Measurements from ENCODE around the gene SLC2A4RG. TPM values are rescaled to one million over a fixed set of nuclear protein-coding genes. Genes with fewer than 3 reads are reported as not detected.

Gene SLC2A4RG
- 48.3 and 53.0 TPM in 2 replicates for total RNA-seq

- intact Hi-C loops (cut with micrococcal nuclease) = loop anchor here (5.0 to 10.0 kb wide), 2 partner anchors 32 to 125 kb away; partner anchors contain the start of genes ABHD16B, ARFRP1, TPD52L2 and ZGPAT
- peak; percentile 72 for DNase-seq (ENCODE audit: low spot score)
- Mint-ChIP-seq H3K4me3 (ENCODE audit: low read depth) (peak within 1 kb of the TSS; percentile 13), H3K27me3 (ENCODE audit: low read depth) (no peaks in the 10 kb centered on the region), H3K9me3 (no peaks in the 10 kb centered on the region), H3K36me3 (ENCODE audit: low read depth) (peaks cover 22% of the 10 kb centered on the region), H3K27ac (no peak within 1 kb of the TSS), H3K4me1 (ENCODE audit: low read depth) (peaks cover 12% of the 10 kb centered on the region)
Observed at GRCh38 chr20:63739130-63740069, at the start of gene SLC2A4RG. TSS of gene SLC2A4RG (plus strand) at chr20:63739776. CDS start at chr20:63739913, 137 bp downstream.

- Mint-ChIP-seq H3K4me3 (ENCODE audit: low read depth) (no peak overlapping the region), H3K27me3 (ENCODE audit: low read depth) (peaks cover 1% of the 10 kb centered on the region), H3K36me3 (ENCODE audit: low read depth) (peaks cover 10% of the 10 kb centered on the region), H3K27ac (no peak overlapping the region), H3K9me3 (no peaks in the 10 kb centered on the region), H3K4me1 (ENCODE audit: low read depth) (no peaks in the 10 kb centered on the region)
- intact Hi-C loops (cut with micrococcal nuclease) = no loop called here
- DNase-seq (ENCODE audit: low spot score) = no peak
Observed at GRCh38 chr20:63690003-63690897, 49.3 kb upstream of the SLC2A4RG start.

- Mint-ChIP-seq H3K27ac (no peak overlapping the region), H3K4me1 (ENCODE audit: low read depth) (no peaks in the 10 kb centered on the region), H3K36me3 (ENCODE audit: low read depth) (peaks cover 15% of the 10 kb centered on the region), H3K27me3 (ENCODE audit: low read depth) (peaks cover 1% of the 10 kb centered on the region), H3K9me3 (no peaks in the 10 kb centered on the region), H3K4me3 (ENCODE audit: low read depth) (no peak overlapping the region)
- no peak for DNase-seq (ENCODE audit: low spot score)
- intact Hi-C loops (cut with micrococcal nuclease) = no loop called here
Observed at GRCh38 chr20:63690898-63691710, 48.5 kb upstream of the SLC2A4RG start.

- H3K4me3 Mint-ChIP-seq (ENCODE audit: low read depth) = no peak overlapping the region
- intact Hi-C loops (cut with micrococcal nuclease) = no loop called here
- H3K36me3 Mint-ChIP-seq (ENCODE audit: low read depth) = peaks cover 17% of the 10 kb centered on the region
- peaks cover 1% of the 10 kb centered on the region for H3K27me3 Mint-ChIP-seq (ENCODE audit: low read depth)
- no peak overlapping the region for H3K27ac Mint-ChIP-seq
- H3K9me3 Mint-ChIP-seq = no peaks in the 10 kb centered on the region
- H3K4me1 Mint-ChIP-seq (ENCODE audit: low read depth) = no peaks in the 10 kb centered on the region
- DNase-seq (ENCODE audit: low spot score) = no peak
Observed at GRCh38 chr20:63691711-63692435, 47.7 kb upstream of the SLC2A4RG start.

- Mint-ChIP-seq H3K4me3 (ENCODE audit: low read depth) (no peak overlapping the region), H3K27me3 (ENCODE audit: low read depth) (peaks cover 1% of the 10 kb centered on the region), H3K36me3 (ENCODE audit: low read depth) (peaks cover 17% of the 10 kb centered on the region), H3K4me1 (ENCODE audit: low read depth) (no peaks in the 10 kb centered on the region), H3K27ac (peak overlapping the region; percentile 17), H3K9me3 (no peaks in the 10 kb centered on the region)
- intact Hi-C loops (cut with micrococcal nuclease) = no loop called here
- DNase-seq (ENCODE audit: low spot score) = no peak
Observed at GRCh38 chr20:63692436-63693082, 47.0 kb upstream of the SLC2A4RG start.

GRCh38 chr20:63693083-63693732, 46.4 kb upstream of the SLC2A4RG start:
- H3K4me1 Mint-ChIP-seq (ENCODE audit: low read depth) = no peaks in the 10 kb centered on the region
- H3K27ac Mint-ChIP-seq = no peak overlapping the region
- peaks cover 1% of the 10 kb centered on the region for H3K27me3 Mint-ChIP-seq (ENCODE audit: low read depth)
- intact Hi-C loops (cut with micrococcal nuclease) = no loop called here
- DNase-seq (ENCODE audit: low spot score) = no peak
- H3K36me3 Mint-ChIP-seq (ENCODE audit: low read depth) = peaks cover 17% of the 10 kb centered on the region
- no peaks in the 10 kb centered on the region for H3K9me3 Mint-ChIP-seq
- no peak overlapping the region for H3K4me3 Mint-ChIP-seq (ENCODE audit: low read depth)

GRCh38 chr20:63693733-63694583, 45.6 kb upstream of the SLC2A4RG start:
- Mint-ChIP-seq H3K4me3 (ENCODE audit: low read depth) (no peak overlapping the region), H3K36me3 (ENCODE audit: low read depth) (peaks cover 17% of the 10 kb centered on the region), H3K9me3 (no peaks in the 10 kb centered on the region), H3K27ac (peak overlapping the region; percentile 57), H3K27me3 (ENCODE audit: low read depth) (peaks cover 1% of the 10 kb centered on the region), H3K4me1 (ENCODE audit: low read depth) (no peaks in the 10 kb centered on the region)
- intact Hi-C loops (cut with micrococcal nuclease) = no loop called here
- DNase-seq (ENCODE audit: low spot score) = no peak

GRCh38 chr20:63694584-63695423, 44.8 kb upstream of the SLC2A4RG start:
- Mint-ChIP-seq H3K36me3 (ENCODE audit: low read depth) (peaks cover 21% of the 10 kb centered on the region), H3K4me3 (ENCODE audit: low read depth) (no peak overlapping the region), H3K4me1 (ENCODE audit: low read depth) (no peaks in the 10 kb centered on the region), H3K27me3 (ENCODE audit: low read depth) (peaks cover 1% of the 10 kb centered on the region), H3K9me3 (no peaks in the 10 kb centered on the region), H3K27ac (no peak overlapping the region)
- no peak for DNase-seq (ENCODE audit: low spot score)
- intact Hi-C loops (cut with micrococcal nuclease) = no loop called here

GRCh38 chr20:63695424-63696305, 43.9 kb upstream of the SLC2A4RG start:
- intact Hi-C loops (cut with micrococcal nuclease) = no loop called here
- H3K27me3 Mint-ChIP-seq (ENCODE audit: low read depth) = peaks cover 1% of the 10 kb centered on the region
- no peak overlapping the region for H3K27ac Mint-ChIP-seq
- H3K4me1 Mint-ChIP-seq (ENCODE audit: low read depth) = no peaks in the 10 kb centered on the region
- H3K36me3 Mint-ChIP-seq (ENCODE audit: low read depth) = peaks cover 21% of the 10 kb centered on the region
- no peak for DNase-seq (ENCODE audit: low spot score)
- no peak overlapping the region for H3K4me3 Mint-ChIP-seq (ENCODE audit: low read depth)
- H3K9me3 Mint-ChIP-seq = no peaks in the 10 kb centered on the region
